ENCODE measurements around the gene RNF144A.

DNA sequence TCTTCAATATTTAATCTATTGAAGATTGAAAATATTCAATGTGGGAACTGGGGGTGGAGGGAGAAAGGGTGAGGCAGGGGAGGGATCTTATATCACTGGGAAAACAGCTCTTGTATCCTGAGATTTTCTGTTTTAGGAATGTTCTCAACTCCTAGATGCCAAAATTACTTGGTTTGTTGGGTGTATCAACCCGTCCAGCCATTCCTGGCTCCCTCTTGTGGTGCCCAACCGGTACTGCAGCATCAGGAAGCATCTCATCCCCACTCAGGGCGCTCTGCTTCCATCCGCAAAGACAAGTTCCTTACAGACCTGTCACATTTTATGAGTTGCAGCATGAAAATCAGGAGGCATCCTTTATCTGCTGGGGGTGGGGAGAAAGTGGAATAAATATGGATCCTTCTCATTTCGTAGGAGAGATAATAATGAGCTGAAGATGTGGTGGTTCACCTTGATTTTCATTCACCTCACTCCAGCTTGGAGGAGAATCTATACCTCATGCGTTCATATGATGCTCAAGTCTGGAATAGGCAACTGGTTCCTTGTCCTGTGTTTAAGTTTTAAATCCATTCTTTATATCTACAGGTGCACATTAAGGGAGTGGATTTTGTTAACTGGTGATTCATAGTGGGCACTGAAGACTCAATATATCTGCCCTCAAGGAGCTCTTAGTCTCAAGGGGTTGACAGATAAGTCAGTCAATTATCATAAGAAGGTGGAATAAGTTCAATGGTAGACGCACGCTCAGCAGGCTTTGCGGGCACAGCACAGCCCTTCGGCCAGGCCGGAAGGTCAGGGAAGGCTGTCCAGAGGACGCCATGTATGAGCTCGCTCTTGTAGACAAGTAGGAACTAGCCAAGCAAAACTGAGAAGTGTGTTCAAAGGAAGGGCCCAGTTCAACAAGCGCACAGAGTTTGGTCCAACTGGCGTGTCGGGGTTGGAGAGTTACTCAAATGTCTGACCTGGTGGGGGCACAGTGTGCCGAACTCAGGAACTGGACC, 127.3 kb downstream of the RNF144A start:
- TF ChIP-seq HIVEP1 (CRISPR knock-in tag; IDR thresholded peaks at IDR 0.05) (no peak), SP4 (CRISPR knock-in tag; IDR thresholded peaks at IDR 0.05) (no peak), RFX1 (IDR thresholded peaks at IDR 0.05) (no peak), TAF15 (IDR thresholded peaks at IDR 0.05; ENCODE audit: low read depth, low read length, poor library complexity, severe bottlenecking) (no peak), TP53 (CRISPR knock-in tag; conservative IDR thresholded peaks at IDR 0.05) (no peak), JUNB (CRISPR knock-in tag; IDR thresholded peaks at IDR 0.05; ENCODE audit: borderline replicate concordance) (no peak), CTCF (CRISPR knock-in tag; IDR thresholded peaks at IDR 0.05) (peak; percentile 90), FIP1L1 (IDR thresholded peaks at IDR 0.05; ENCODE audit: borderline replicate concordance, insufficient read depth, low read depth, low read length) (no peak), BHLHE40 (IDR thresholded peaks at IDR 0.05; ENCODE audit: low read length) (no peak), SMC3 (IDR thresholded peaks at IDR 0.05; ENCODE audit: low read length) (peak; percentile 91), MXD4 (CRISPR knock-in tag; IDR thresholded peaks at IDR 0.05) (no peak), POLR2AphosphoS5 (IDR thresholded peaks at IDR 0.05; ENCODE audit: low read depth, low read length) (no peak)
- TF ChIP-seq, protein P1, sequence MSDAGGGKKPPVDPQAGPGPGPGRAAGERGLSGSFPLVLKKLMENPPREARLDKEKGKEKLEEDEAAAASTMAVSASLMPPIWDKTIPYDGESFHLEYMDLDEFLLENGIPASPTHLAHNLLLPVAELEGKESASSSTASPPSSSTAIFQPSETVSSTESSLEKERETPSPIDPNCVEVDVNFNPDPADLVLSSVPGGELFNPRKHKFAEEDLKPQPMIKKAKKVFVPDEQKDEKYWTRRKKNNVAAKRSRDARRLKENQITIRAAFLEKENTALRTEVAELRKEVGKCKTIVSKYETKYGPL (CRISPR knock-in tag; IDR thresholded peaks at IDR 0.05) = no peak

Data from HepG2 (cell line).